RCC 7860 (cell line): ENCODE results near the gene MAGI2.
"Not testable (repeated sequence)": the region's sequence is repeated elsewhere in the genome, so short reads cannot be mapped to it uniquely, and the experiment has no call there.

ENCODE experiments used
- DNase-seq: peaks from one replicate; pipeline ENCODE4 v3.0.0-alpha.2; 2015; ENCODE audit warnings: low spot score
- FAIRE-seq: peaks from 2 replicates; lab custom pipeline; 2012; peaks lifted over from hg19 to GRCh38; lab: Jason Lieb, UNC

MAGI2 gene

DNA sequence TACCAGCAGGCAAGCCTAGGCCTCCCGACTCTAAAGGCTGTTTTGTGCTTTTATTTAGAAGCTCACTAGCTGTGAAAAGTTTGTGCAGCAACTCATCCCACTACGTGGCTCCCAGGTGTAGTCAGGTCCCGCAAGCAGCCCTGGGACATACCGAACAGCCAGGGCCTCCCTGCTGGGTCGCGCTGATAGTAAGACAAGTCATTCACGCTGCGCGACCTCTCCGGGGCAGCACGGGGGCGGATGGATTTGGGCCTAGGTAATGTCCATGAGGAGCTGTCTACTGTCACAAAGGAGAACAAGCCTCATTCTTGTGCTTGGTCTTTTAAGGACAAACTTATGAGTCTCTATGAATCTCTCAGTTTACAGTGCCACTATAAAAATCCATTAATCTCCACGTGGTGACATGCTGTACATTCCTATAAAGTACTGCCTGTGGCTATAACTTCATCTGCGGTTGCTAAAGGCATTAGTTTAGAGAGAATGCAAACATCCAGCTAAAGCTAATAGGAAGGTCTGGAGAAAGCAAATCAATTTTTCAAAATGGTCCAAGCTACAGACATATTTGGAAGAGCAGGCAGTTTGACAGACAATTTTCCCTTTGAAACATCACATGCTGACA lies 1108.1 kb downstream of the MAGI2 start:
- DNase-seq = no peak
- no peak for FAIRE-seq

DNA sequence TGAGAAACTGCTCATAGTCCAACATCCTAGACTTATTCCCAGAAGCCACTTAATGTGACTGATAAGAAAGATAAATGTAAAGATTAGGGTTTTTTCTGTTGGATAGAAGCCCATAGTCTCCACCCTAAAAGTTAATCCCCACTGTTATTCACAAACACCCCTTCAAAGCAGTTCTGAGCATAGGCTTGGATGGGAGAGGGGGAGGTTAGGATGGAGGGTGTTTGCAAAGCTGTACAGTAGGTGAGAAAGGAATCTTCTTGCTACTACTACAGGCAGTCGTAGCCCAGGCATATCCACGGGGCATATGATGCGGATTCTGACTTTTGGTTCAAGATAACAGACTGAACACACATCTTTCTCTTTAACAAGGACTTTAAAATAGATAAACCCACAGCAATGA lies 1119.0 kb downstream of the MAGI2 start:
- FAIRE-seq = no peak
- no peak for DNase-seq

DNA sequence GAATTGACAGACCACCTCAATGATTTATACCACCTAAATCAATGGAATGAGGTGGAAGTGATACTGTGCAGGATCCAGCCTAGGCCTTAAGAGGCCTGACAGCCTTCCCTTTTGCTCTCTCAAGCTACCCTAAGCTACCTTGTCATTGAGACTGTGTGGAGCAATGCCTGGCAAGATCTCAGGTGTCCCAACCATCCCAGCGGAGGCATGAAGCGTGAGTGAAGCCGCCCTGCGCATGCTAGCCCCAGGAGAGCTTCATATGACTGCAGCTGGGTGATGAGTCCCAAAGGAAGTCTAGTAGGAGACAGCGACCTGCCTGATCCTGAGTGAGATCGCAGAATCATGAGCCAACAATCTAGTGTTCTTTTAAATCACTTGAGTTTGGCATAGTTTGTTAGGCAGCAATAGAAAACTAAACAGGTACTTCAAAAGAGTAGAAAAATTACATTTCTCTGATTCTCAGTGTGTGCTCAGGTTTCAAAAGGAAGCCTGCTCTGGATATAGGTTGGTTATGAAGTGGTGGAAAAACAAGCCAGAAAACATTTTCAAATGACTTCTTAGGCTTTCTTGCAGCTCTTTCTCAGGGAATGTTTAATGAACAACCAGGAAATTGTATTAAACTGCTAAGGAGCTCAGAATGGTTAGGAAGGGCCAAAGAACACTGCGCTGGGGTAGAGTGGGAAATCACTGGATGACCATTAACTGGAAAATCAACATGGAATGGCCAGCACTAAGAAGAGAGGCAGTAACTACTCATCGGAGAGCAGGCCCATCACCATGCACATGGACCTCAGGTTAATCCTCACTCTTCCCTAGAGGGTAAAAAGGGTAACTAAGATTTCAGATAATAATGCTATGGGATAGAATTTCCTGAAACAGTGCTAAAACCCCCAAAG lies 1119.7 kb downstream of the MAGI2 start:
- FAIRE-seq (no peak), DNase-seq (no peak)

DNA sequence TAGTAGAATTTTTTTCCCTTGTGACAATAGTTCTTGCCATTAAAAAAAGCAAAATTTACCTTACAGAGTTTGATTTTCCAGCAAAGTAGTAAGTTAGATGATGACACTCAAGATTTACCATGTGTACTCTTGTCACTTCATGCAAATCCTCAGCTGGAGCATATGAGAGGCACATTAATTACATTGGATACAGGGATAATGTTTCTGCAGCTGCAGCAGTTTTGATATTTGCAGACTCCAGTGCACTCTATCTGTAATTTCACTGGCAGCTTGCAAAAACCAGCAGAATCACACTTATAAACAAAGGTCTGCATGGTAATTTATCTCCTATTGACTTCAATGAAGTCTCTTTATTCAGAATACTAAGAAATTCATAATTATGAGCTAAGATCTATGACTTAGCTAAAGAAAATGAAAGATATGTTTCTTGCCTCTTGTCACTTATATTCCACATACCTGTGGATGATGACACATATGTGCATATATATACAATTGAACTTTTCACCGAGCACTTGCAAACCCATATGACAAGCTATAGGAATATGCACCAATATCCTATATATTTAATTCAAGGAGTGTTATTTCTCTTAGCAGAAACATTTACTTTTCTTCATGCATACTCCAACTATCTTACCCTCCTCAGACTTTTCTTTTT lies 1124.3 kb downstream of the MAGI2 start:
- no peak for FAIRE-seq
- no peak for DNase-seq

DNA sequence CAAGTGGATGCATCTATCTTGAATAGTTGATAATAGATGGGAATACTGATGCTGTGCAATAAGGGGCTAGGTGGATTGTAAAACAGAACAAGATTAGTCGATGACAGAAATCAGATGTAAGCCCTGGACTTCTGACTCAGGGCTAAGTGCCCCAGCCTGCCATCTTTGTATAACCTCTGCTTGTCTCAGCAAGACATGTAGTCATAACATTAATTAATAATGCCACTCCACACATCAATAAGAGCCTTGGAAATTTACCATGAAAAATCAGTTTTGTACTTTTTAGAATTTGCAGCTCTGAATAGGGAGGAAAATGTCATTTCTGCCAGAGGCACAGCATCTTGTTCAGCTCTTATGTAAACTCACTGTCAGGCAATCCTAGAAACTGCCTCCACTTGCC lies 1125.7 kb downstream of the MAGI2 start:
- no peak for DNase-seq
- no peak for FAIRE-seq

DNA sequence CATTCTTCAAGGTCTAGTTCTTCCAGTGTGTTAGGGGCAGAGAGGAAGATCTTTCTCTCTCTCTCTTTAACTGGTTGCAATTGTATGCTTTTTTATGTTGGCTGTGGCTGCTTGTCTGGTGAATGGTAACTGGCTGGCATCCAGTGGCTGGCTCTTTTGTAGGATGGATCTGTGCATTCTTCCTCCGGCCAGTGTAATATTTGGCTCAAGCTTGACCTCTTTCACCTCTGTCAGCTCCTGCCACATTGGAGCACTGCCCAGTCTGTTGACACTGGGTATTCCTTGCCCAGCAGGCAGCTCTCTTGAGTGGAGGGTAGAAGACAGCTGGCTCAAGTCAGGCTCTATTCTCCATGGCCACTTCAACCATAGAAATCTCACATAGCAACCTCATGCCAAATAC lies 1126.6 kb downstream of the MAGI2 start:
- DNase-seq (peak; percentile 43), FAIRE-seq (no peak)

DNA sequence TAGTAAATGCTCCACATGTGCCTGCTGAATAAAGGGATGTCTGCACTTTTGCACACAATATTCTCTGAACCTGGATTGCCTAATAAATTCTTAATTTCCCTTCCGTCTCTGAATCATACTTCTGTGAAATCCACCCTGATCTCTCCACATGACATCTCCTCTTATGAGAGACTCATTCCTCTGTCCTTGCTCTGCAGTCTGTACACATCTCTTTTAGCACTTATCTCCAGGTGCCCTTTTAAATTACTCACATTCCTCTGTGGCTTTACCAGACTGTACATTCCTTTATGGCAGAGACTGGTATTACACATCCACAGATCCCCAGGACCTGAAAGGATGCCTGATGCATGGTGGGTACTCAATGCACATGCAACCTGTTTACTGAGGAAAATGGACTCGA lies 1127.3 kb downstream of the MAGI2 start:
- DNase-seq = peak; percentile 65
- no peak for FAIRE-seq

DNA sequence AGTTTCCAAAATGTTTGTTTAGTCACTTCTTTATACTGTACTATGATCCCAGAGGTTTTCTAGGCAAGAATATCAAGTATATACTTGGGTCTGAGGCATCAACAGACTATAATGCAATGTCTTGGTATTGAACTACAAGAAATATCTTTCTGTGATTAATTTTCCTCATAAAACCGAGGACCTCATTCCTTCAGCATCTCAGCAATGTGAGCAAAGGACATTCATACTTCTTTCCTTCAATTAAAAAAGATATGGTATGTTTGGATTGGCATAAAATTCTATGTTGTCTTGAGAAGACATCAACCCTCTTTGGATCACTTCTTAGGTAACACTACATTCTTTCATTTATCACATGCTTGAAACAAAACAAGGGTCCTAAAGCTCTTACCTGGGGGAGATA lies 1130.3 kb downstream of the MAGI2 start:
- no peak for DNase-seq
- no peak for FAIRE-seq

DNA sequence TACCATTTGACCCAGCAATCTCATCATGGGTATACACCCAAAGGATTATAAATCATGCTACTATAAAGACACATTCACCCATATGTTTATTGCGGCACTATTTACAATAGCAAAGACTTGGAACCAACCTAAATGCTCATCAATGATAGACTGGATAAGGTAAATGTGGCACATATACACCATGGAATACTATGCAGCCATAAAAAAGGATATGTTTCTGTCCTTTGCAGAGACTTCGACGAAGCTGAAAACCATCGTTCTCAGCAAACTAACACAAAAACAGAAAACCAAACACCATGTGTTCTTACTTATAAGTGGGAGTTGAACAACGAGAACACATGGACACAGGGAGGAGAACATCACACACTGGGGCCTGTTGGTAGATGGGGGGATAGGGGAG lies 1131.2 kb downstream of the MAGI2 start:
- FAIRE-seq, DNase-seq: not testable (repeated sequence)

DNA sequence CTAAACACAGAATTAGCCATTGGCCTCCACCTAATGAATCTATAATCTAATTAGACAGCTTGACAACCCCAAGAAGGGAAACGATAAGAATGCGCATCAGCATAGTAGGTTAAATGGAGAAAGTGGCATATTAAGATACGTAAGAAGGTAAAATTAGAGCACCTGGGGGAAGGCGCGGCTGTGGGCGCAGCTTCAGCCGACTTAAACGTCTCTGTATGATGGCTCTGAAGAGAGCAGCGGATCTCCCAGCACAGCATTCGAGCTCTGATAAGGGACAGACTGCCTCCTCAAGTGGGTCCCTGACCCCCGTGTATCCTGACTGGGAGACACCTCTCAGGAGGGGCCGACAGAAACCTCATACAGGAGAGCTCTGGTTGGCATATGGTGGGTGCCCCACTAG lies 1136.1 kb downstream of the MAGI2 start:
- DNase-seq (no peak), FAIRE-seq (no peak)

DNA sequence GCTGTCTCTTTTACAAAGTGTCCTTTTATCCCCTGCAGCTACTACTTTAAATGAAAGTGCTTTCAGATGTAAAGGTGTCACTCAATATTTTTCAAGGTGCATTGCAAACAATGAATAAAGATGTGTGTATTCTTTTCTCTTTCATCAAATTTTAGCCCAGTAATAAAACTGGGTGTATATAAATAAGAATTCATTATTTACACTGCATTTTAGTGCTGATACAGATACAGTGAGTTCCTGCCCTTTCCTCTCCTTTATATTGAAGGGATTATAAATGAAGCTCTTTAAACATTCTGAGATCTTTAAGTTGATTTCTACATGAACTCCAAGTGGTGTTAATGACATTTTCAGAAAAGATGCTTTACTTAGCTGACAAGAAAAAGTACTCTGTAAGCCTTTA lies 1137.4 kb downstream of the MAGI2 start:
- FAIRE-seq = no peak
- no peak for DNase-seq

DNA sequence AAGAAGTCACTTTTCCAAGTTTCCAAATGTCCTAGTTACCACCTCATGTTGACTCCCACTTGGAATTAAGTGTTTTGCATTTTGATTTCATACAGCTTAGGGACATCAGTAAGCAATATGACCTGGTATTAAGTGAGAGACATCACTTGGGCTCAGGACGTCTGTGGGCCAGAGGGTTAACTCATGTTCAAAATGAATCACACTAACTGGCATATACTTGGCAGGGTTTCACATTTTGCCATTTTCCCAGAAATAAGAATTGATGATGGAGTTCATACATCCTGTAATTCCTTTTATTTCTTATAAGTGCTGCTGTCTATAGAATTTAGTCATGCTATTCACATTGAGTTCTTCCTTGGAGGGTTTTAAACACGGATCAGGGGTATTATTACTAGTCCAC lies 1138.3 kb downstream of the MAGI2 start:
- DNase-seq (no peak), FAIRE-seq (no peak)

DNA sequence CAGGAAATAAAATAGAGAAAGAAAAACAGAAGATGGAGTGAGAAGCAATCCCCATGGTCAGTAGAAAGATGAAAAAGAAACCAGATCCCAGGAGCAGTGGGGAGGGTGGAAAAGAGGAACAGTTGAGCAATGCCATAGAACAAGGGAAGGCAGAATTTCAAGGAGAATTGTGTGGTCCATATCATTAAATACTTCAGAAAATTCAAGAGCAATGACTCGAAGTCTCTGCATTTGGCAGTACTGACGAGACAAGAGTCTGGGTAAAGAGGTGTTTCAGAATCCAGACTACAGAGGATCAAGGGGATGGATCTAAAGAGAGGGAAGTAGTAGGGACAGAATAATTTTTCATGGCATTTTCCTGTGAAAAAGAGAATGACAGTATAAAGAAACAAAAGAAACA lies 1142.3 kb downstream of the MAGI2 start:
- DNase-seq (no peak), FAIRE-seq (no peak)

DNA sequence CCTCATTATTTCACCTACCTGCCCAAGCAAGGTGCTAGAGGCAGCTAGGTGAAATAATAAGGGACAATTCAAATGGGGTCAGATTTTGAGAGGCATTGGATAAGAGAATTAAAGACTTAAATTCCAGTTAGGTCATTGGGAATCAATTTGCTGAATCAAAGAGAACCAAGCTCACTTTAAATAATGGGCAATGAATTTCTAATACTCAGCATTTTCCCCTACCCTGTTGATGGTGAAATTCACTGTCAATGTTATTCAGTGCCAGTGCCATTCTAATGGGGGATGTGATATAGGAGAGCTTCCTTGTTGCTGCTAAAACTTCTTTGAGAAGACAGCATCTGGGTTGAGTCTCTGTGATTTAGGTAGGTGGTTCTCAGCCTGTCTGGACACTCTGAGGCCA lies 1145.6 kb downstream of the MAGI2 start:
- FAIRE-seq = no peak

DNA sequence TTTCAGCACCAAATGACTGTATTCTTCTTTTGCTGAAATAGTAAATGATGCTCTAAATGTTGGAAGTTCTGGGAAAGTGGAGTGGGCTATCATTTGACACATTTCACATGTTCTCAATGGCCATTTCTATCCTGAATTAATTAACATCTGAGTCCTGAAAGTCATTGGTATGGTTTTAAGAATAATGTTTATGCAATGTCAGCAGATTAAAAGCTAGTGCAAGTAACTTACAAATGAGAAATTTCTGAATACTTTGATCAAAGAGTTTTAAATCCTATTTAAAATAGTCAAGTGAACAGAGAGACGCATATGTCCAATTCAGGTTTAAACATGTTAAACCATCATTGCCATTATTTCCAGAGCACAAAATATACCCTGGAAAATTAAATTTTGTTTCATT lies 1146.8 kb downstream of the MAGI2 start:
- DNase-seq (no peak), FAIRE-seq (no peak)

More for the DNA sequence above, 1145.6 kb downstream of the MAGI2 start:
- no peak for DNase-seq

DNA sequence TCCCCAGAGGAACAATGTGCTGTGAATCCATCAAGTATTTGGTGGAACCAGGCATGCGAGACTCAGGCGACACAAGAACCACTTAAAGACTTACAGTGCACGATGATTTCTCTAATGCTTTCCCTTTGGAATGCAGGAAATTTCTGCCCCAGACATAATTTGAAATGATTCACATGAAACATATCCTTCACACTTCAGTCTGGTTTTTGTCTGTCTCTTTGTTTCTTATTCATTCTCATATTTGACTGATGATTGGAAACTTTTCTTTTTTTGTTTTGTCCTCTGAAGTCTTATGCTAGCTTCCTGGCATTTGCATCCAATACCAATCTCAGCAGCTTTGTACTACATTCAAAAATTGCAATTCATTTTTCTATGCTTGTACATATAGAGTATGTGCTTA lies 1152.1 kb downstream of the MAGI2 start:
- FAIRE-seq (no peak), DNase-seq (peak; percentile 24)

DNA sequence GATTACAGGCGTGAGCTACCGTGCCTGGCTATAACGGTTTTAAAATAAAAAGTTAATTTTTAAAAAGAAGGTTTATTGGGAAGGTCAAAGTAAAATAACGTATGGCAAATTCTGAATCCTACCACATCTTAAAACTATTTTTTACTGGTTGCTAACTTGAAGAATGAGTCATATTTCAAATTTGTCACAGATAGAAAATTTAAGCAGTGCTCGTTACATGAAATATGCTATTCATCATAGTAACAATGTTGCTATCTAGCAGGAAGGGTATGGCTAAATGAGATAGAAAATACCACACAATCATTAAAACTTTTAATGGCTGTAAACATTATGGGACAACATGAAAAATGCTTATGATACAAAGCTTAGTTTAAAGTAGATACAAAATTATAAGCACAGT lies 1154.4 kb downstream of the MAGI2 start:
- DNase-seq (no peak), FAIRE-seq (no peak)

DNA sequence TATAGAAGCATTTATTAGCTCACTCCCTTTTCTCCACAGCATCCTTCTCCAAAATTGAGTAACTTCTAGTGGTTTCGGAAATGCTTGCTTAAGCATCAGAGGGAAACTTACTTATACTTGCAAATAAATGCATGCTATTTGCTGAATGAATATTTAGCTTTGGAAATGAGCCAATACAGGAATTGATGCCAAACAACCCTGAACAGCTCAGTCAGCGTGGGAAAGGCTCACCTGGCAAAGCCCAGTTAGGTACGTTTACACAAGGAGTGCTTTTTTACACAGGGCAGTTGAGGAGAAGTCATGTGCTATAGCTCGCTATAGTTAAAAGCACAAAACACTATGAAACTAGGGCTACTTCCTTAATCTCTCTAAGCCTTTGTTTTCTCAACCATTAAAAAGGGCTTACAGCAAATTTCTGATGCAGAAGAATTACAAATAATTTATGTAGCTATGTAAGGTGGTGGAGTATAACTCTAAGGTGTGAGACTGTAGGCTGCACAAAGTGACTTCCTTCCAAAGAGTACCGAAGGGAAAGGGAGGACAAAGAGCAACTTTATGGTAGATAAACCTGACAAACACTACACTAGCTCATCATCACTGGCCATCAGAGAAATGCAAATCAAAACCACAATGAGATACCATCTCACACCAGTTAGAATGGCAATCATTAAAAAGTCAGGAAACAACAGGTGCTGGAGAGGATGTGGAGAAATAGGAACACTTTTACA lies 1156.7 kb downstream of the MAGI2 start:
- FAIRE-seq (no peak), DNase-seq (no peak)

DNA sequence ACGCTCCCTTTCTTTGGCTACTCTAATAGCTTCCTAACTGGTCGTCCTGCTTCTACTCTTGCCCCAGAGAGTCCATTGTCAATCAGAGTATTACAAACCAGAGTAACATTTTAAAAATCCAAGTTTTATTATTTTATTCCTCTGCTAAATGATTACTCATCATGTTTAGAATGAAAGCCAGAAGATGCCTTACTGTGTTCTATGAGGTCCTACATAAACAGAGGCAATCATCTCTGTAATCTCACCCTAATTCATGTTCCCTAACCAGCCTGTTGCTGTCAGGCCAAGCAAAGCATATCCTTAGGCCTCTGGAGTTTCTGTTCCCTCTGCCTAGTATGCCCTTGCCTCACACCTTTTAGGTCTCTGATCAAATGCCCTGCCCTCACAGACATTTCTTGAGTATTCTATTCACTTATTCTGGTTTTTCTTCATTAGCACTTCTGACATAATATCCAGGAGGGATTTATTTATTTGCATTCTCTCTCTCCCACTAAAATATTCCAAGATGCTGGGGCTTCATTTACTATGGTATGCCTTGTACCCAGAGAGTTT lies 1157.3 kb downstream of the MAGI2 start:
- no peak for DNase-seq

DNA sequence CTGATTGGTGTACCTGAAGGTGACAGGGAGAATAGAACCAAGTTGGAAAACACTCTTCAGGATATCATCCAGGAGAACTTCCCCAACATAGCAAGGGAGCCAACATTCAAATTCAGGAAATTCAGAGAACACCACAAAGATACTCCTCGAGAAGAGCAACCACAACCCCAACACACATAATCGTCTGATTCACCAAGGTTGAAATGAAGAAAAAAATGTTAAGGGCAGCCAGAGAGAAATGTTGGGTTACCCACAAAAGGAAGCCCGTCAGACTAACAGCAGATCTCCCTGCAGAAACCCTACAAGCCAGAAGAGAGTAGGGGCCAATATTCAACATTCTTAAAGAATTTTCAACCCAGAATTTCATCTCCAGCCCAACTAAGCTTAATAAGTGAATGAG lies 1164.0 kb downstream of the MAGI2 start:
- DNase-seq, FAIRE-seq: not testable (repeated sequence)

More for the DNA sequence above, 1157.3 kb downstream of the MAGI2 start:
- FAIRE-seq = no peak

DNA sequence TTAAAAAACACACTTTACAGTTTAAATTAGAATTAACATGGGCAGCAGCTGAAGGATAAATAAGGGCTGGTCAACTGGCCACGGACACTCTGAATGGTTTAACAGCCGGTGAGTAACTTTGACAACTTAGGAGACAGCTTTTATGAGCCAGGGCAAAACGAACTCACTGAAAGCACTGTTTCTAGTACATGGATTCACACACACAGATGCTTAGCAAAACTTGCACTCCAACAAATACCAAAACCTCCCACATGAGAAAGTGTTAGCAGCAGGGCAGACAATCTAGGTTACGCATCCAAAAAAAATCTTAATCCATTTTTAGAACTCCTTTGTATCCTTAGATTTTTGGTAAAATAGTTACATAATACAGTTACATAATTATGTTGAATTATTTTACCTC lies 1168.5 kb downstream of the MAGI2 start:
- no peak for FAIRE-seq
- no peak for DNase-seq
